HG02981 (cell line): Measurements from ENCODE around the gene CHD6.

ENCODE experiments used
- ATAC-seq: cut with Tn5 transposase; IDR thresholded peaks from one replicate; pipeline ENCODE4 v1.9.1; 2021; ENCODE audit warnings: mild to moderate bottlenecking, moderate library complexity; ENCODE audit not compliant: unreplicated experiment

Gene CHD6

DNA sequence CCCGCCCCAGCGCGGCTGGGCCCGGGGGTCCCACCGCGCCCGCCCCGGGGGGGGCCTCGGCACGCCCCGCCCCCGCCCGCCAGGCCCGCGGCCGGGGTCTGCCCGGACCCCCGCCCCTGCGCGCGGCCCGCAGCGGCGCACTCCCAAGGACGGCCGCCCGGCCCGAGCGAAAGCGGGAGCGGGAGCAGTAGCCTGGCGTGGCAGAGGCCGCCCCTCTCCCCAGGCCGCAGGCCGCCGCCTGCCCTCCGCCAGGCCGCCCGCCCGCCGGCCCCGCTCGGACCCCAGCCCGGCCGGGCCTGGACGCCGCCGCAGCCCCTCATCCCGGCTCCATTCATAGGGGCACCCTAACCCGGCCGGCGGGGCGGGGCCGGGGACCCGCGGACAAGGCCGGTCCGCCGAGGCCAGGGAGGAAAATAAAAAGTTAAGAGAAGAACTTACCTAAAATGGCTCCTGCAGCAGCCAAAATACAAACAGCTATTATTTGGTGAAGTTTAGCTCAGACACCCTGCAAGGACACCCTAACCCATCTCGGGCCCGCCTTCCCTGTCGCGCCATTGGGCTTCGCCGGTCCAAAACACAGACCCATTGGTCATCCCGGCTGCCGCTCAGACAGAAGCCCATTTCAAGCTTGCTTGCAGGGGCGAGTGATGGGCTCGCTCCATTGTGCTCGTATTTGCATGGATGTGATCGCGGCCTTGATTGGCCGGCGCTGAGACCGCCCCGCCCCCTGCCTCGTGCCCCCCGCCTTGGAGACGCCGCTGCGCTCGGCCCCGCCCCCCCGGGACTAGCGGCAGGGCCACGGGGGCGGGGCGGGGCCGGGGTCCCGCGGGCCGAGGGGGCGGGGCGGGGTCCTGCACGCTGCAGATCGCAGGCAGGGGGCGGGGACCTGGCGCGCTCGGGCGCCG lies at the start of gene CHD6:
CHD6 (minus strand) TSS at position 476 of the 905 bp plus-strand sequence. CDS start 67,040 bp downstream, outside the sequence.
- peak; percentile 98 for ATAC-seq

GRCh38 chr20:41664584-41664983 lies 46.4 kb upstream of the CHD6 start:
- no peak for ATAC-seq

DNA sequence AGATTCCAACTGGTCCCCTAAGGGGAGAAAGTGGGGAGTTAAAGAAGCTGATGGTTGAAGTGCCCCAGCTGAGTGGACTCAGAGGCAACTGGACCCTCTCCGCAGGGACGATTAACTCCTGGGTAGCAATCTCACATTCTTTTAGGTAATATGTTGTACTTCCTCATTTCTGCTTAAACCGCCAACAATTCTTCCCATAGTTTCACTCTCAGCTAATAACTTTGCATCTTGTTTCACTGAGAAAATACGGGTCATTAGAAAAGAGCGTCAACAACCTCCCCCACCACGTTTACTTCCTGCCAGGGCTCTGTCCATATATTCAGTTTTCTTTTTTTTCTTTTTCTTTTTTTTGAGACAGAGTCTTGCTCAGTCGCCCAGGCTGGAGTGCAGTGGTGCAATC lies 39.5 kb upstream of the CHD6 start:
- ATAC-seq, result no peak

- ATAC-seq, result no peak
Observed at GRCh38 chr20:41655962-41656618, 37.9 kb upstream of the CHD6 start.

DNA sequence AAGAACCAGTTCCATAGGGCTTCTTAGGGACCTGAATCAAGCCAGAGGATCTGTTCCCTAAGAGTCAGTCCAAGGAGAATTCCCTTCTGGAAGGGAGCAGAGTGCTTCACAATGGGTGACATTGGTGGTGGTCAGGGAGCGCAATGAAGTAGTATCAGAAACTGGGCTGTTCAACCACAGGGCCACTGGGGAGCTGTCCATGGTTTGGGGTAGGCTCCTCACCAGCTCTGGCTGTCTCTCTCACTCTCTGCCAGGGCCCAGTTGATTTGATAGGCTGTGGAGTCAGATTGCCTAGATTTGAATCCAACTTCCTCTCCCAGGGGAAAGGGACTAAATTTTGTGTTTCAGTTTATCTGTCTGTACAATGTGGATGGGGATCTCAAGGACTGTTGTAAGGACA lies 36.7 kb upstream of the CHD6 start:
- no peak for ATAC-seq

DNA sequence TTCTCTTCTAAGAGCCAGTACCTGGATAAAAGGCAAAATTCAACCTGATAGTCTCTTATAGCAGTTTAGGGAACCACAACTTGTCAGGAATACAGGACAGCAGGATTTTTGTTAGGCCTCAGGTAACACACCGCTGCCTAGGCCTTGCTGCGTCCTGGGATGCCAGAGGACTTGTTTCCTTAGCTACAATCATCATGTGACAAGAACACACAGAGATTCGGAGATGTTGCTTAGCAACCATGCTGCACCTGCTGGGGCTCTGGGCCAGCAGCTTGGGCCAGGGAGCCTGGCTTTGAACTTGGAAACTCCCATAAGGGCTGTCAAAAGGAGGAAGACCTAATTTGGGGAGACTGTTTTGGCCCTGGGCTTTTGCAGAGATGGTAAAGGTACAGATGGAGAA lies 36.1 kb upstream of the CHD6 start:
- no peak for ATAC-seq

GRCh38 chr20:41650231-41650948 lies 32.2 kb upstream of the CHD6 start:
- ATAC-seq, result no peak

GRCh38 chr20:41649489-41649888 lies 31.3 kb upstream of the CHD6 start:
- ATAC-seq, result no peak

DNA sequence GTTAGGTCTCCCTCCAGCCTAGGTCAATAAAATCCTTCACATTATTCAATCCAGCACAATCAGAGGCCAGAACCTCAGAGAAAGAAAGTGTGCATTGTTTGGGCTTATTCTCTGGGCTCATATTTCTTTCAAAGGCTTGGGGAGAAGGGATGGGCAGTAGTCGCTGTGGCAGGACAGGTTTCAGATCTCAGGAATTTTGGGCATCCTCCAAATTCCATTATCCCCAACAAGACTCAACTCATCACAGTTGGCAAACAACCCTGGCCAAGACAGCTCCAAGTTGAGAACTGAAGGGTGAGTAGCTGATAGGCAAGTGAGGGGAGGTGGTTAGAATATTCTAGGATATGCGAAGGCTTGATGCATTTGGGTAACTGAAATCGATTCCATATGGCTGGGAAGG lies 27.2 kb upstream of the CHD6 start:
- ATAC-seq, result no peak

DNA sequence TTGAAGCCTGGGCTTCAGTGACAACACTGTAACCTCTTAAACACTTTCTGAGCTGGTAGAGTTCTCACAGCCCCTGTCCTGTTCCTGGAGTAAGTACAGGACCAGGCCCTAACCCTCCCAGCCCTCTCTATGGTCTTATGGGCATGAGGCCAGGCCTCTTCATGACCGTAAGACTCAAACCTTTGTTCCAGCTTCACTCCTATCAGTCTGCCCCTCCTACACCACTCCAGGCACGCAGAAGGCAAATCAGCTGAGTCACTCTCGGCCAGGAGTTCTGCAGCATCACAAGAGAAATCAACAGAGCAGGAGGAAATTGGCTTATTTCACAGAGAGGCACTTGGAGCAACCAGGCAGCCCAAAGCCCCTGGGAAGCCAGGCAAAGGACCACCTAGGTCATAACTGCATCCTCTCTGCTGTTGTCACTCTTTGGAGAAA lies 25.3 kb upstream of the CHD6 start:
- no peak for ATAC-seq

DNA sequence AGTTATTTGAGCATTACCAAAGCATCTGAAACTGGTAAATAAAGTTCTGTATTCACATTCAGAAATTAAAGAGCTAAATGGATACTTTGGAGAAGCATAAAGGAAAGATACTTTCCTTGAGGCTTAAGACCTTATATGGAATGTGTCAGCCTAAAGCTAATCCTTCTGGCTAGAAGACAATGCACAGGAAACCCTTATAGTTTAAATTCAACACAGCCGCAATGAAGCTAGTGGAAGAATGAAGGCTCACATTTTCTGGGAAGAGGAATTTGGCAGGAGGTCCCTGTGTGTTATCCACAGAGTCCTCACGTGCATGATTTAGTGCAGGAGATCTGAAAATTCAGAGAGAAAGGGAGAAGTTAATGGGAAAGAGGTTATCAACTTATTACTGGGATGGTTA lies 21.5 kb upstream of the CHD6 start:
- no peak for ATAC-seq

DNA sequence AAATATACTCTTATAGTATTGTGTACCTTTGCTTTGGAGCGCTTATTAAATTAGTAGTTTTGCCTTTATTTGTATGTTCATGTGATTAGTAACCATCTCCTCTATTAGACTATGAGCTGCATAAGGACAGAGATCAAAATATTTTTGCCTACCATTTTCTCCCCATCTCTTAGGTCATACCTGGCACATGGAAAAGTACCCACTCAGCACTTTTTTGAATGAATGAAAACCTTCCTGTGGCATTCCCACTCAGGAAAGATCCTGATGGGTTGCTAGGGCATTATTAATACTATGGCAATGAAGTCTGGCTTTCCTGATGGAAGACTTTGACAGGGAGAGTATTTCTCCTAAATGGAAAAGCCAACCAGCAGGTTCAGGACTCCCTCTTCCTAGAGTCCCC lies 20.3 kb upstream of the CHD6 start:
- ATAC-seq, result no peak

- ATAC-seq, result no peak
Observed at GRCh38 chr20:41635158-41635557, 17.0 kb upstream of the CHD6 start.

DNA sequence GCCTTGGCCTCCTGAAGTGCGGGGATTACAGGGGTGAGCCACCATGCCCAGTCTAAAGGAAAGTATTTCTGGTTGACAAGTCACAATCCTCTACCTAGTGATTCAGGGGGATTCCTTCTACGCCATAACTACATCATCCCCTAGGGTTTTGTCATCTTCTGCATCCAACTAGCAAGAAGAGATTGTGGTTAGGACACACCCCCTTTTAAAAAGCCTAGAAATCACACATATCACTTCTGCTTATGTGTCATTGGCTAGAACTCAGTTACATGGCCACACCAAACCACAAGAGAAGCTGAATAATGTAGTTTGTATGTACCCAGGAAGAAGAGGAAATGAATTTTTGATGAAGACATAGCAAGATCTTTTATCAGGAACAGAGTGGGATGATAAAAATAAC lies 14.7 kb upstream of the CHD6 start:
- no peak for ATAC-seq

GRCh38 chr20:41631826-41632225 lies 13.6 kb upstream of the CHD6 start:
- no peak for ATAC-seq

DNA sequence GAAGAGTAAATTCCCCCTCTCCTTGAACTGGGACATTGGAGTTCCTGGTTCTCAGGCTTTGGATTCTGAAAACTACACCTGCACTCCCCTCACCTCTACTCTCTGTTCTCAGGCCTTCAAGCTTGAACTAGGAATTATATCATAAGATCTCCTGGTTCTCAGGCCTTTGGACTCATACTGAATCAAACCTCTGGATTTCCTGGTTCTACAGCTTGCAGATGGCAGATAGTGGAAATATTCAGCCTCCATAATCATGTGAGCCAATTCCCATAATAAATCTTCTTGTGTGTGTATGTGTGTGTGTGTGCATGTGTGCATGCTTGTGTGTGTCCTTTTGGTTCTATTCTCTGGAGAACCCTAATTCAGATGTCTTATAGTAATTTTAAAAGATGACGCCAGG lies 12.7 kb upstream of the CHD6 start:
- no peak for ATAC-seq

DNA sequence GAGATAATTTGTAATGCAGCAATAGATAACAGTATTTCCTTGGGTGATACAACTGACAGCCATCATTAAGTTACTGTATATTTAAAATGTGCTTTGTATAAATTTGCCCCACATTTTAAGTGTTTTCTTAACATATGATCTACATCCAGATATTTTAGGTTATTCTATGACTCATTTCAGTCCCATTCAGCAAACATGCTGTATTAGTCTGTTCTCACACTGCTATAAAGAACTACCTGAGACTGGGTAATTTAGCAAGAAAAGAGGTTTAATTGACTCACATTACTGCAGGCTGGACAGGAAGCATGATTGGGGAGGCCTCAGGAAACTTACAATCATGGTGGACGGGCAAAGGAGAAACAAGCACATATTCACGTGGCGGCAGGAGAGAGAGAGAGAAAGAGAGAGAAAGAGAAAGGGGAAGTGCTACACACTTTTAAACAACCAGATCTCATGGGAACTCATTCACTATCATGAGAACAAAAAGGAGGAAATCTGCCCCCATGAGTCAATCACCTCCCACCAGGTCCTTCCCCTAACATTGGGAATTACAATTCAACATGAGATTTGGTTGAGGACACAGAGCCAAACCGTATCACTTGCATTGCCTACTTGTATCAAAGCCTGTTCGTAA lies 9.6 kb upstream of the CHD6 start:
- no peak for ATAC-seq

- no peak for ATAC-seq
Observed at GRCh38 chr20:41627001-41627495, 8.9 kb upstream of the CHD6 start.

DNA sequence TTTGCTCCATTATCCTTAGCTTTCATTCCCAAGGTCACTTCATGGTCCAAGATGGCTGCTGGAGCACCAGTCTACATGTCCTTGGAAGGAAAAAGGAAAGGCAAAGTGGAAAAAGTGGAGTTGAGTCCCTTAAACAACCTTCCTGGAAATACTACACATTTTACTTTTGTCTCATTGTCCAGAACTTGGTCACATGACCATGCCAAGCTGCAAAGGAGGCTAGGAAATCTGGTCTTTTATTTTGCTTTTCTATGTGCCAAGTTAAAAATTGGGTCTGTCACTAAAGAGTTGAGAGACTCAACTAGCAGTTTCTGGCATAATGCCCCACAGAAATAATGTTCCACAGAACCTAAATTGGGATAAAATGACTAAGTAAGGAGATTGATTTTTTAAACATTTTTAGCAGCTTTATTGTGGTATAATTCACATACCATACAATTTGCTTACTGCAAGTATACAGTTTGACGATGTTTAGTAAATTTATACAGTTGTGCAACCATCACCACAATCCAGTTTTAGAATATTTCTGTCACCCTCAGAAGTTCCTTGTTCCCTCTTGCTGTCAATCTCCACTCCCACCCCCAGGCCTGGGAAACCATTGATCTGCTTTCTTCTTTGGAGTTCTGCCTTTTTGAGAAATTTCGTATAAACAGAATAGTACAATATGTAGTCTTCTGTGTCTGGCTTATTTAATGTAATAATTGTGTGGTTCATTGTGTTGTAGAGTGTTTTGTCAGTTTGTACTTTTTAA lies 5.6 kb upstream of the CHD6 start:
- no peak for ATAC-seq

DNA sequence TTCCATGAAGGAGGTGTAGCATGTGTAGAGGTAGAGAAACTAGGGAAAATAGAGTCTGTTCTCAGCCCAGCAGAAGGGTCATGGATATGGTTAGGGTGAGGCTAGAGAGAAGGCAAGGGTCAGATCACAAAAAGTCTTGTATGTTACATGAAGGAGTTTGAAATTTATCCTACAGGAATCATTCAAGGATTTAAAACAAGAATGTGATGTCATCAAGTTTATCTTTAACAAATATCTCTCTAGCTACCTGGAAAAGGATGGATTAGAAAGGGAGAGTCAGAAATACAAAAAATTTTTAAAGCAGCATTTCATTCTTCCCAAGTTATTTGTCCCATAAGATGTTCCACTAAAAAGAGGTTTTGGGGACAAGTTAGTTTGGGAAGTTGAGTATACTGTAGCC lies 4.4 kb upstream of the CHD6 start:
- ATAC-seq, result no peak
